IMR-90 (cell line): ENCODE measurements around the gene ADGRF3. TPM values are rescaled to one million over a fixed set of nuclear protein-coding genes. Genes with fewer than 3 reads are reported as not detected.

ENCODE experiments used
- ATAC-seq: fragments of 200-7000 bp; cut with Tn5 transposase; 2 replicates; pipeline ENCODE4 v1.9.1; 2020; ENCODE audit warnings: low read depth, mild to moderate bottlenecking, moderate library complexity
- BruUV-seq: library from RNA; stranded (reverse); fragments of 400-500 nt; replicated peaks from 2 replicates; lab custom pipeline; 2021; lab: Mats Ljungman, UMichigan
- CTCF ChIA-PET: fragments of 300-600 bp; formaldehyde crosslinking; extraction: SDS; loops from one replicate; lab custom pipeline; 2021; ENCODE audit warnings: antibody characterized with exemption; lab: Yijun Ruan, JAX
- POLR2A ChIA-PET: fragments of 300-600 bp; sonication (Branson Sonifier 250); formaldehyde crosslinking; loops from one replicate; lab custom pipeline; 2022; ENCODE audit warnings: antibody characterized with exemption; ENCODE audit not compliant: unreplicated experiment; lab: Charles Lee
- DNase-seq: peaks from one replicate; pipeline ENCODE4 v3.0.0; 2013
- H2AFZ ChIP-seq: replicated peaks from 2 replicates; pipeline ENCODE3; 2013; ENCODE audit warnings: low read length, mild to moderate bottlenecking; ENCODE audit not compliant: poor library complexity
- H2AK5ac ChIP-seq: 2 replicates; pipeline ENCODE4 v1.6.1; 2013; ENCODE audit warnings: low read depth, low read length, inconsistent platforms
- H2AK9ac ChIP-seq: replicated peaks from 2 replicates; pipeline ENCODE3; 2013; ENCODE audit warnings: mild to moderate bottlenecking, low read depth, low read length, moderate library complexity; ENCODE audit not compliant: poor library complexity
- H2BK120ac ChIP-seq: 2 replicates; pipeline ENCODE4 v1.6.1; 2013; ENCODE audit warnings: low read depth, low read length, inconsistent platforms
- H2BK15ac ChIP-seq: 3 replicates; pipeline ENCODE4 v1.6.1; 2013; ENCODE audit warnings: low read depth, low read length, inconsistent platforms
- H2BK20ac ChIP-seq: 2 replicates; pipeline ENCODE4 v1.6.1; 2013; ENCODE audit warnings: low read depth, mild to moderate bottlenecking, inconsistent platforms, low read length, moderate library complexity
- H2BK5ac ChIP-seq: 2 replicates; pipeline ENCODE4 v1.6.1; 2013; ENCODE audit warnings: mild to moderate bottlenecking, low read depth, low read length, inconsistent platforms; ENCODE audit not compliant: poor library complexity, severe bottlenecking
- H3K14ac ChIP-seq: replicated peaks from 2 replicates; pipeline ENCODE4 v1.6.1; 2013; ENCODE audit warnings: low read depth, low read length, inconsistent platforms
- H3K18ac ChIP-seq: 2 replicates; pipeline ENCODE4 v1.6.1; 2013; ENCODE audit warnings: low read depth, low read length, control low read depth
- H3K23ac ChIP-seq: 2 replicates; pipeline ENCODE4 v1.6.1; 2013; ENCODE audit warnings: low read depth, low read length, inconsistent platforms
- H3K27ac ChIP-seq: 2 replicates; pipeline ENCODE4 v1.5.1; 2013; ENCODE audit warnings: mild to moderate bottlenecking, control low read depth, low read length; ENCODE audit not compliant: insufficient read depth
- H3K27me3 ChIP-seq: 2 replicates; pipeline ENCODE4 v1.6.1; 2013; ENCODE audit warnings: low read length; ENCODE audit not compliant: control insufficient read depth, insufficient read depth
- H3K36me3 ChIP-seq: 2 replicates; pipeline ENCODE4 v1.6.1; 2013; ENCODE audit warnings: low read length, mixed read lengths; ENCODE audit not compliant: control insufficient read depth, insufficient read depth
- H3K4ac ChIP-seq: 2 replicates; pipeline ENCODE4 v1.6.1; 2013; ENCODE audit warnings: low read depth, low read length, inconsistent platforms
- H3K4me1 ChIP-seq: 2 replicates; pipeline ENCODE4 v1.6.1; 2013; ENCODE audit warnings: low read length, mixed read lengths; ENCODE audit not compliant: control insufficient read depth, insufficient read depth
- H3K4me2 ChIP-seq: 2 replicates; pipeline ENCODE4 v1.6.1; 2013; ENCODE audit warnings: low read depth, mild to moderate bottlenecking, control low read depth, low read length, moderate library complexity
- H3K4me3 ChIP-seq: 2 replicates; pipeline ENCODE4 v1.5.1; 2013; ENCODE audit warnings: low read depth, mild to moderate bottlenecking, control low read depth, low read length, moderate library complexity; ENCODE audit not compliant: insufficient read depth
- H3K56ac ChIP-seq: 2 replicates; pipeline ENCODE4 v1.6.1; 2013; ENCODE audit warnings: low read length, inconsistent platforms; ENCODE audit not compliant: insufficient read depth; ENCODE audit errors: extremely low read depth
- H3K79me1 ChIP-seq, 2 experiments: 2 replicates each; pipeline ENCODE4 v1.6.1; 2013; ENCODE audit warnings: low read length in 2 of 2, inconsistent platforms in 1 of 2, low read depth in 1 of 2
- H3K9ac ChIP-seq: 2 replicates; pipeline ENCODE4 v1.6.1; 2013; ENCODE audit warnings: low read depth, low read length, control low read depth
- H3K9me1 ChIP-seq: 2 replicates; pipeline ENCODE4 v1.6.1; 2013; ENCODE audit warnings: low read length, inconsistent platforms; ENCODE audit not compliant: insufficient read depth
- H3K9me3 ChIP-seq: 2 replicates; pipeline ENCODE4 v1.6.1; 2013; ENCODE audit warnings: low read length; ENCODE audit not compliant: control insufficient read depth, insufficient read depth
- H4K20me1 ChIP-seq: 2 replicates; pipeline ENCODE4 v1.6.1; 2013; ENCODE audit warnings: low read length, inconsistent platforms; ENCODE audit not compliant: insufficient read depth
- H4K5ac ChIP-seq: 2 replicates; pipeline ENCODE4 v1.6.1; 2013; ENCODE audit warnings: mild to moderate bottlenecking, low read depth, low read length, control low read depth
- H4K8ac ChIP-seq, 2 experiments: 2 replicates each; pipeline ENCODE4 v1.6.1; 2013; ENCODE audit warnings: low read depth in 2 of 2, low read length in 2 of 2, control low read depth in 1 of 2, inconsistent platforms in 1 of 2
- H4K91ac ChIP-seq: 2 replicates; pipeline ENCODE4 v1.6.1; 2013; ENCODE audit warnings: low read depth, low read length, inconsistent platforms; ENCODE audit not compliant: insufficient read depth
- BHLHE40 ChIP-seq: fragments of 150-350 bp; IDR thresholded peaks from 2 replicates; pipeline ENCODE4 v1.6.1; 2016; ENCODE audit warnings: mild to moderate bottlenecking, low read depth, low read length
- CEBPB ChIP-seq: IDR thresholded peaks from 2 replicates; pipeline ENCODE4 v1.6.1; 2012; ENCODE audit warnings: low read depth, low read length, improper control_type of control experiment
- CHD1 ChIP-seq: IDR thresholded peaks from 2 replicates; pipeline ENCODE4 v1.6.1; 2012; ENCODE audit warnings: low read depth, low read length, improper control_type of control experiment
- CTCF ChIP-seq: conservative IDR thresholded peaks from 2 replicates; pipeline ENCODE4 v1.5.1; 2012; ENCODE audit warnings: mild to moderate bottlenecking, low read depth, low read length, improper control_type of control experiment
- ELK1 ChIP-seq: fragments of 150-350 bp; IDR thresholded peaks from 2 replicates; pipeline ENCODE4 v1.6.1; 2016; ENCODE audit warnings: low read depth, mild to moderate bottlenecking, low read length, moderate library complexity, borderline replicate concordance
- FOS ChIP-seq: fragments of 150-350 bp; IDR thresholded peaks from 2 replicates; pipeline ENCODE4 v1.6.1; 2016; ENCODE audit warnings: low read depth, low read length
- MAFK ChIP-seq: IDR thresholded peaks from 2 replicates; pipeline ENCODE4 v1.6.1; 2012; ENCODE audit warnings: low read depth, low read length, improper control_type of control experiment
- MAZ ChIP-seq: IDR thresholded peaks from 2 replicates; pipeline ENCODE4 v1.6.1; 2012; ENCODE audit warnings: low read depth, mild to moderate bottlenecking, low read length, improper control_type of control experiment, moderate library complexity, borderline replicate concordance
- MXI1 ChIP-seq: IDR thresholded peaks from 2 replicates; pipeline ENCODE4 v1.6.1; 2012; ENCODE audit warnings: low read depth, mild to moderate bottlenecking, low read length, moderate library complexity, borderline replicate concordance
- NFE2L2 ChIP-seq: fragments of 150-350 bp; IDR thresholded peaks from 2 replicates; pipeline ENCODE4 v1.6.1; 2016; ENCODE audit warnings: low read depth, mild to moderate bottlenecking, low read length
- POLR2A ChIP-seq: IDR thresholded peaks from 2 replicates; pipeline ENCODE4 v1.6.1; 2012; ENCODE audit warnings: mild to moderate bottlenecking, low read depth, low read length
- RAD21 ChIP-seq: IDR thresholded peaks from 2 replicates; pipeline ENCODE4 v1.6.1; 2012; ENCODE audit warnings: low read length, improper control_type of control experiment
- RCOR1 ChIP-seq: IDR thresholded peaks from 2 replicates; pipeline ENCODE4 v1.6.1; 2012; ENCODE audit warnings: mild to moderate bottlenecking, low read length, improper control_type of control experiment; ENCODE audit not compliant: insufficient replicate concordance
- RFX5 ChIP-seq: IDR thresholded peaks from 2 replicates; pipeline ENCODE4 v1.8.0; 2012; ENCODE audit warnings: low read depth, mild to moderate bottlenecking, low read length, moderate library complexity
- SMC3 ChIP-seq: fragments of 150-350 bp; IDR thresholded peaks from 2 replicates; pipeline ENCODE4 v1.6.1; 2016; ENCODE audit warnings: low read depth, mild to moderate bottlenecking, antibody characterized with exemption, low read length, moderate library complexity
- WGBS, 2 experiments: methylation state at CpG; one replicate each; pipeline versions ENCODE4 v1.1.5 to v1.1.7; 2013; ENCODE audit warnings: missing lambda C conversion rate in 2 of 2; ENCODE audit not compliant: insufficient read length in 1 of 2; ENCODE audit errors: extremely low coverage in 2 of 2; 5-methylcytosine and 5-hydroxymethylcytosine counted together
- dilution Hi-C: fragments of 300-500 bp; cut with HindIII; formaldehyde crosslinking; loops from one replicate; pipeline ENCODE4 v1.14.3; 2018; ENCODE audit warnings: low sequenced_read_pairs; ENCODE audit not compliant: unreplicated experiment
- in situ Hi-C: fragments of 300-500 bp; cut with MboI; formaldehyde crosslinking; loops from 3 replicates; pipeline ENCODE4 v1.14.3; 2019; ENCODE audit warnings: low sequenced_read_pairs, inconsistent platforms, mixed read lengths
- intact Hi-C: fragments of 100-400 bp; cut with micrococcal nuclease; formaldehyde crosslinking; loops from 2 replicates; pipeline ENCODE4 v1.10.0; 2022
- polyA plus RNA-seq, 3 experiments: library from polyadenylated mRNA; depleted of rRNA; stranded (reverse); fragments of >200 nt; gene quantifications; 2 replicates each; pipeline ENCODE4 v1.2.3, GENCODE V29; 2012; ENCODE audit warnings: low replicate concordance in 1 of 3
- total RNA-seq: library from RNA; depleted of rRNA; stranded (reverse); fragments of >200 nt; gene quantifications from 2 replicates; pipeline ENCODE4 v1.2.3, GENCODE V29; 2012
- TF ChIP-seq, protein P1 (sequence below): fragments of 150-350 bp; IDR thresholded peaks from 2 replicates; pipeline ENCODE4 v1.6.1; 2017; ENCODE audit warnings: mild to moderate bottlenecking, antibody characterized with exemption, low read length, low read depth

ADGRF3 gene
- total and polyA plus RNA-seq, 2 of the 4 experiments (the other 2 are of a cell fraction): 0.15 TPM; not detected in 1

DNA sequence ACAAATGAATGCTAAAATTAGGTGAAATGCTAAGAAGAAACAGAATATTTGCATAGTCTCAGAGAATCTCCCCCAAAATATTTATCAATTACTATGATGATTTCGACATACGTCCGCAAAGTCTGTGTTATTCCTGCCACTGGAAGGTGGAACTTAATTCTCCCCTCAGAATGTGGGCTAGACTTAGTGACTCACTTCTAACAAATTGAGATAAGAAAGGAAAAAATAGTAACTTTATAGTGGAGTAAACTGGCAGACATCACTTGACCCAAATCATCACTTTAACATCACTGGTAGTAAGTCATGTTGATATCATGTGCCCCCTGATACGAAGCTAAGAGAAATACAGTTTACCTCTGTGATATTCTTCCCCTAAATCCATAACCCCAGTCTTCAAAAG, 78.4 kb downstream of the ADGRF3 start:
- no peak overlapping the region for H2BK120ac ChIP-seq
- H3K4ac ChIP-seq: no peak overlapping the region
- peak; percentile 40; the same call in 1 of the 2 replicates for ATAC-seq
- H2BK20ac ChIP-seq: no peak overlapping the region
- H2AFZ ChIP-seq: no peak overlapping the region
- no peak overlapping the region for H3K4me2 ChIP-seq
- no peak overlapping the region for H3K23ac ChIP-seq
- H3K9ac ChIP-seq: no peak overlapping the region
- H4K8ac ChIP-seq: no peak overlapping the region
- H3K79me1 ChIP-seq: peaks cover 0 to 4% of the 10 kb centered on the region in 2 experiments; a peak in 2 of 4 replicates
- no peak overlapping the region for H3K14ac ChIP-seq
- no peak overlapping the region for H4K5ac ChIP-seq
- TF ChIP-seq CEBPB: peak; percentile 87
- TF ChIP-seq RFX5: no peak
- TF ChIP-seq CHD1: no peak
- TF ChIP-seq, protein P1, sequence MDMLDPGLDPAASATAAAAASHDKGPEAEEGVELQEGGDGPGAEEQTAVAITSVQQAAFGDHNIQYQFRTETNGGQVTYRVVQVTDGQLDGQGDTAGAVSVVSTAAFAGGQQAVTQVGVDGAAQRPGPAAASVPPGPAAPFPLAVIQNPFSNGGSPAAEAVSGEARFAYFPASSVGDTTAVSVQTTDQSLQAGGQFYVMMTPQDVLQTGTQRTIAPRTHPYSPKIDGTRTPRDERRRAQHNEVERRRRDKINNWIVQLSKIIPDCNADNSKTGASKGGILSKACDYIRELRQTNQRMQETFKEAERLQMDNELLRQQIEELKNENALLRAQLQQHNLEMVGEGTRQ: peak; percentile 45
- no peak for TF ChIP-seq POLR2A
- TF ChIP-seq ELK1: no peak
- no peak for TF ChIP-seq SMC3
- 0 out of 2 replicates have a peak, but pooled peaks have one; percentile 20 for TF ChIP-seq FOS
- no peak for TF ChIP-seq CTCF
- no peak for TF ChIP-seq MXI1
- no peak for TF ChIP-seq RAD21
- TF ChIP-seq NFE2L2: no peak
- TF ChIP-seq MAZ: no peak
- TF ChIP-seq BHLHE40: no peak
- TF ChIP-seq MAFK: no peak
- TF ChIP-seq RCOR1: no peak
- no peaks in the 10 kb centered on the region for H3K27me3 ChIP-seq
- peaks cover 3% of the 10 kb centered on the region; the same call in 1 of the 2 replicates for H3K4me1 ChIP-seq
- H3K18ac ChIP-seq: no peak overlapping the region
- peaks cover 8% of the 10 kb centered on the region for H3K36me3 ChIP-seq
- ChIA-PET POLR2A (no interaction called here), CTCF (interaction anchor here (0.7 kb wide), 1 partner anchor 247 kb away, joined by 3 read pairs; no protein-coding TSS in a partner anchor)
- H2BK15ac ChIP-seq: no peak overlapping the region
- intact Hi-C loops: no loop called here
- no peak overlapping the region for H2AK5ac ChIP-seq
- no peak overlapping the region for H3K4me3 ChIP-seq
- no peak overlapping the region for H2AK9ac ChIP-seq
- DNase-seq: peak; percentile 64
- dilution Hi-C loops: no loop called here
- in situ Hi-C loops: no loop called here
- H4K20me1 ChIP-seq: peaks cover 4% of the 10 kb centered on the region; the same call in 1 of the 2 replicates
- peaks cover 6% of the 10 kb centered on the region; the same call in 1 of the 2 replicates for H3K9me1 ChIP-seq
- H3K56ac ChIP-seq: no peak overlapping the region
- H4K91ac ChIP-seq: no peak overlapping the region
- H3K27ac ChIP-seq: no peak overlapping the region
- WGBS, 2 experiments: no CpG with 5 or more reads among the region's 4 CpGs
- no peak overlapping the region for H2BK5ac ChIP-seq
- no TSS peak for BruUV-seq
- H3K9me3 ChIP-seq: no peaks in the 10 kb centered on the region
